Heart left ventricle (tissue), 16 donors: ENCODE data around the gene MAPT. TPM values are rescaled to one million over a fixed set of nuclear protein-coding genes. Genes with fewer than 3 reads are reported as not detected.

Experiments used
- ATAC-seq, 4 donors: fragments of 200-7000 bp; cut with Tn5 transposase; one replicate each; pipeline ENCODE4 v1.9.1; 2020 to 2022; ENCODE audit warnings: moderate library complexity in 4 of 4, mild to moderate bottlenecking in 3 of 4, moderate number of reproducible peaks in 1 of 4
- DNase-seq, 5 donors: peaks; one replicate each; pipeline ENCODE4 v3.0.0-alpha.2; 2020
- H3K27ac ChIP-seq, 12 donors: fragments of 200-600 bp; sonication (generic) in 4 of 12; one replicate each; pipeline versions ENCODE4 v1.5.0 to v1.8.0; 2016 to 2022; ENCODE audit warnings: mild to moderate bottlenecking in 2 of 12
- H3K27me3 ChIP-seq, 9 donors: fragments of 200-600 bp; sonication (generic) in 2 of 9; one replicate each; pipeline versions ENCODE4 v1.5.1 to v1.8.0; 2016 to 2022; ENCODE audit warnings: mild to moderate bottlenecking in 3 of 9
- H3K36me3 ChIP-seq, 9 donors: fragments of 200-600 bp; sonication (generic) in 2 of 9; one replicate each; pipeline versions ENCODE4 v1.5.0 to v1.8.0; 2018 to 2022; ENCODE audit warnings: mild to moderate bottlenecking in 2 of 9
- H3K4me1 ChIP-seq, 12 donors: fragments of 200-600 bp; sonication (generic) in 4 of 12; one replicate each; pipeline versions ENCODE4 v1.5.0 to v1.8.0; 2016 to 2022; ENCODE audit warnings: mild to moderate bottlenecking in 3 of 12
- H3K4me3 ChIP-seq, 12 donors: fragments of 200-600 bp; sonication (generic) in 4 of 12; one replicate each; pipeline versions ENCODE4 v1.5.0 to v1.8.0; 2017 to 2022; ENCODE audit warnings: mild to moderate bottlenecking in 9 of 12, moderate library complexity in 4 of 12
- H3K9me3 ChIP-seq, 12 donors: fragments of 200-600 bp; sonication (generic) in 4 of 12; one replicate each; pipeline versions ENCODE4 v1.5.0 to v1.8.0; 2016 to 2022; ENCODE audit warnings: mild to moderate bottlenecking in 1 of 12
- POLR2A ChIP-seq, 2 donors: fragments of 450-650 bp; IDR thresholded peaks; one replicate each; pipeline ENCODE4 v1.6.1; 2017; ENCODE audit warnings: antibody characterized with exemption in 2 of 2, mild to moderate bottlenecking in 2 of 2, moderate library complexity in 2 of 2
- WGBS, 4 donors: extraction: QIAGEN DNeasy Blood & Tissue Kit in 2 of 4; methylation state at CpG; one replicate each; pipeline versions ENCODE4 v1.1.5 to v1.1.7; 2013 to 2018; 5-methylcytosine and 5-hydroxymethylcytosine counted together
- intact Hi-C, 10 donors: fragments of 100-400 bp; cut with DNase I; formaldehyde crosslinking; loops; one replicate each; pipeline versions ENCODE4 v1.11.1 to v1.14.2; 2022
- polyA plus RNA-seq, 2 donors: library from polyadenylated mRNA; stranded (reverse); fragments of 200-250 nt; gene quantifications; one replicate each; pipeline ENCODE4 v1.2.3, GENCODE V29; 2013
- total RNA-seq, 9 donors: library from RNA; depleted of rRNA in 2 of 9; stranded (reverse); fragments of >200 nt in 2 of 9; fragmentation: NEBNext Ultra II Directional in 3 of 9; extraction: Animal tissue kit (Norgen Biotek cat#: 25700) in 3 of 9; gene quantifications; one replicate each; pipeline versions ENCODE4 v1.1.0 to v1.2.4, GENCODE V29; 2016 to 2023
- TF ChIP-seq, protein P1 (sequence below), 12 donors: fragments of 200-600 bp; sonication (generic) in 4 of 12; IDR thresholded peaks; one replicate each; pipeline versions ENCODE4 v1.5.0 to v1.8.0; 2018 to 2022; ENCODE audit warnings: antibody characterized with exemption in 12 of 12, mild to moderate bottlenecking in 5 of 12
- donor health status: ischemic (EF 13 %, LVEDD 7.1; RV severe dilation, severe dysfunction).
- donor health status: healthy with polysubstance abuse.
- donor health status: DM: no; HTN: yes; CAD: no.
- donor health status: DM: no; HTN: no; CAD: no.
- donor health status: ischemic (EF 25% LVEDD 6.9; RV normal size, moderate dysfunction).
- donor health status: ischemic (EF 25% LVEDD 5.7; RV mildly dilated, moderate dysfunction).
- donor health status: healthy.
- donor health status: DM: yes; HTN: yes; CAD: no.
- donor health status: ischemic (EF 35%, LVEDD 5.7; RV mildly dilated, moderate dysfunction).
- donor health status: nonischemic (EF 11% LVEDD 7.7; RV severe dilation, severe dysfunction).
- donor health status: DM: yes; HTN: yes; CAD: no.
- donor health status: PGD.
- donor health status: ischemic (EF 29% LVEDD 5.4; RV normal size, mild dysfunction).
- donor health status: nonischemic (EF 23%, LVEDD 6.1; RV moderate dilation, normal function).

MAPT gene
- total and polyA plus RNA-seq, 11 donors, result 2.9 to 70.4 (median 29.3) TPM

DNA sequence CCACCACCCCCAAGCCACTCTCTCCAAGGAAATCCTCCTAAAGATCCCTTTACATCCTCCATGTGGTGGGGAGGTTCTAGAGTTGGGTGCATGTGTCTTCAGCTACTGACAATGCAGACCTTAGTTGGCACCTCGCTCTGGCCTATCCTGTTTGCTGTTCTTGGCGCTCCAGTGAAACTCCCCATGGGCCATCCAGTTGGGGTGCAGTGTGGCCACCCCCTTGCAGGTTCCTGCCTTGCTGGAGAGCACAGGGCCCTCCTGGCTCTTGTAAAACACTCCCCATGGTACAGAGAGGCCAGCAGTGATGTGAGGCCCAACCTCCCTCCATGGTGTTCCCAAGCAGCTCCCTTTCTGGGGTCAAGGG lies 82.0 kb downstream of the MAPT start:
- 95 to 100% (median 97%) methylated on average over 2 of the region's 2 CpGs for WGBS, 4 donors
- Histone ChIP-seq H3K27me3 (no peaks in the 10 kb centered on the region), H3K36me3 (no peaks in the 10 kb centered on the region), H3K4me3 (no peak overlapping the region), H3K27ac (no peak overlapping the region), H3K9me3 (peaks cover 0 to 3% (median 0%) of the 10 kb centered on the region in 12 donors), H3K4me1 (peaks cover 0 to 7% (median 0%) of the 10 kb centered on the region in 12 donors)
- no peak for ATAC-seq
- intact Hi-C loops, result loop anchor here in 1 of 10 donors (10.0 kb wide), 1 partner anchor 58 kb away; no protein-coding TSS in a partner anchor
- DNase-seq, result no peak
- TF ChIP-seq, protein P1, sequence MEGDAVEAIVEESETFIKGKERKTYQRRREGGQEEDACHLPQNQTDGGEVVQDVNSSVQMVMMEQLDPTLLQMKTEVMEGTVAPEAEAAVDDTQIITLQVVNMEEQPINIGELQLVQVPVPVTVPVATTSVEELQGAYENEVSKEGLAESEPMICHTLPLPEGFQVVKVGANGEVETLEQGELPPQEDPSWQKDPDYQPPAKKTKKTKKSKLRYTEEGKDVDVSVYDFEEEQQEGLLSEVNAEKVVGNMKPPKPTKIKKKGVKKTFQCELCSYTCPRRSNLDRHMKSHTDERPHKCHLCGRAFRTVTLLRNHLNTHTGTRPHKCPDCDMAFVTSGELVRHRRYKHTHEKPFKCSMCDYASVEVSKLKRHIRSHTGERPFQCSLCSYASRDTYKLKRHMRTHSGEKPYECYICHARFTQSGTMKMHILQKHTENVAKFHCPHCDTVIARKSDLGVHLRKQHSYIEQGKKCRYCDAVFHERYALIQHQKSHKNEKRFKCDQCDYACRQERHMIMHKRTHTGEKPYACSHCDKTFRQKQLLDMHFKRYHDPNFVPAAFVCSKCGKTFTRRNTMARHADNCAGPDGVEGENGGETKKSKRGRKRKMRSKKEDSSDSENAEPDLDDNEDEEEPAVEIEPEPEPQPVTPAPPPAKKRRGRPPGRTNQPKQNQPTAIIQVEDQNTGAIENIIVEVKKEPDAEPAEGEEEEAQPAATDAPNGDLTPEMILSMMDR (IDR thresholded peaks at IDR 0.05), result no peak
- no peak for TF ChIP-seq POLR2A (IDR thresholded peaks at IDR 0.05)

DNA sequence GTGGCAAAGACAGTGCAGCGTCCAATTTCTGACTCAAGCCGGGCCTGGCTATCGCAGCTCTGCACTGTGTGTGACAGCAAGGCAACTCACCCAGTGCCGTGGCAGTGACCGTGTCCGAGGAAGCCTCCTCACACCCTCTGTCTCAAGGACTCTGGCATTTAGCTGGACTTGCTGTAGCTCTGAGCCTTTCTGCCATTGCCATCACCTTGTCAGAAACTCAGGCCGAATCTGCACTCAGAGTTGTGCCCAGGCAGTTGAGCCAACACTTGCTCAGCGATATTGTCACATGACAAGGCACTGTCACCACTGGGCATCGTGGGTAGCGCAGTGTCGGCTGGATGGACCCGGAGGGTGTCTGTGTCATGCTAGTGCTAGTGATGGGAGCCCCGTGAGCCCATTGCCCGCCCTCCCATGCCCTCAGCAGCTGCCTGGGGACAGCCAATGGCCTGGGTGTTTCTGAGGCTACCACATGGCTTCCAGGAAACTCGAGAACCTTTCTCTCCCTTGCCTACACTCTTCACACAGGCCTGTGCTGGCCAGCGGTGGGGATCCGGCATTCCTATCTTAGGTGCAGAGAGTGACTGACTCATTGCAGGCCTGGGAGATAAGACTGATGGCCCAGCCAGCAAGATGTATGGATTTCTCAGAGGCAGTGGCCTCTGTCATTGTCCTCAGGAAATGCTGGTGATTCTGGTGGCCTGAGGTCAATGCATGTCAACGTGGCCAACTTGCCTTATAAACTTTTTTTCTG lies 82.6 kb downstream of the MAPT start:
- H3K9me3 ChIP-seq, result peaks cover 0 to 3% (median 0%) of the 10 kb centered on the region in 12 donors
- no peaks in the 10 kb centered on the region for H3K36me3 ChIP-seq
- 73 to 80% (median 78%) methylated on average over 15 to 18 of the region's 18 CpGs for WGBS, 4 donors
- H3K4me3 ChIP-seq, result no peak overlapping the region
- DNase-seq, result no peak
- no peaks in the 10 kb centered on the region for H3K27me3 ChIP-seq
- H3K27ac ChIP-seq, result no peak overlapping the region
- intact Hi-C loops, result loop anchor here in 1 of 10 donors (10.0 kb wide), 1 partner anchor 58 kb away; no protein-coding TSS in a partner anchor
- TF ChIP-seq POLR2A (IDR thresholded peaks at IDR 0.05), result no peak
- TF ChIP-seq, protein P1 (IDR thresholded peaks at IDR 0.05), result no peak
- peak in 2 of 4 donors; percentile 11 to 23 for ATAC-seq
- peaks cover 0 to 7% (median 0%) of the 10 kb centered on the region in 12 donors for H3K4me1 ChIP-seq

DNA sequence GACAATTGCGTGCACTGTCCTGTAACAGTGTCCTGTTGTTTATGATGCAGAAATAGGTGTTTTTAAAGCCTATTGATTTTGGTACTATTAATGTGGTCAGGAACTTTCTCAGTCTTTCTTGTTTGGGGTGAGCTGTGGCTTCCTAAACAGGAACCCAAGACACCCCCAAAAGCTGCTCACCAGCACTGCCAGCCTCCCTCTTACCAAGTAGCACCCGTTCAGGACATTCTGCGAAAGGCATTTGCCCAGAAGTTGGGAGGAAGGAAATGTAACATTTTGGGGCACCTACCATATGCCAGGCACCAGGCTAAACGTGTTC lies 83.1 kb downstream of the MAPT start:
- 82 to 87% (median 83%) methylated on average over 4 of the region's 4 CpGs for WGBS, 4 donors
- TF ChIP-seq, protein P1 (IDR thresholded peaks at IDR 0.05), result no peak
- TF ChIP-seq POLR2A (IDR thresholded peaks at IDR 0.05), result no peak

DNA sequence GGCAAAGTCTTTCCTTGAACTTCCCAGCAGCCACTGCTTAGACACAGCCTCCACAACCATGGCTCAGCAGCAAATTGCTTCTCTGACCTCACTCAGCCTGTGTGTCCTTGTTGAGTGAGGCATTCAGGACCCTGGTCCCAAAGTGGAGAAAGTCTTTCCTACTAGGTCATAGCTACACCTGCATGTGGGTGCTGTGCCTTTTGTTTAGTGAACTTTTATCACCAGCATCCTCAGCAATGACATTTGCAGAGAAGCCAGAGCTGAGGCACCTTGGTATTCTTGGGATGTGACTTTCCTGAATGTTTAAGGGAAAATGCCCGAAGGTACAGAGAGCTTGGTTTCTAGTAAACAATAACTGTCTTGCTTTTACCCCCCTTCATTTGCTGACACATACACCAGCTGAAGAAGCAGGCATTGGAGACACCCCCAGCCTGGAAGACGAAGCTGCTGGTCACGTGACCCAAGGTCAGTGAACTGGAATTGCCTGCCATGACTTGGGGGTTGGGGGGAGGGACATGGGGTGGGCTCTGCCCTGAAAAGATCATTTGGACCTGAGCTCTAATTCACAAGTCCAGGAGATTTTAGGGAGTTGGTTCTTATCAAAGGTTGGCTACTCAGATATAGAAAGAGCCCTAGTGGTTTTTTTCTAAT lies 83.7 kb downstream of the MAPT start:
- TF ChIP-seq, protein P1 (IDR thresholded peaks at IDR 0.05), result no peak
- no peak for TF ChIP-seq POLR2A (IDR thresholded peaks at IDR 0.05)
- intact Hi-C loops, result loop anchor here in 1 of 10 donors (10.0 kb wide), 1 partner anchor 57 kb away; no protein-coding TSS in a partner anchor
- DNase-seq (no peak), ATAC-seq (no peak)
- no peak overlapping the region for H3K4me3 ChIP-seq
- peaks cover 0 to 2% (median 0%) of the 10 kb centered on the region in 9 donors for H3K36me3 ChIP-seq
- H3K27ac ChIP-seq, result no peak overlapping the region
- H3K9me3 ChIP-seq, result no peaks in the 10 kb centered on the region
- 61 to 80% (median 73%) methylated on average over 3 of the region's 3 CpGs for WGBS, 4 donors
- H3K27me3 ChIP-seq, result no peaks in the 10 kb centered on the region
- H3K4me1 ChIP-seq, result peaks cover 0 to 5% (median 0%) of the 10 kb centered on the region in 12 donors

More for the DNA sequence above, 83.1 kb downstream of the MAPT start:
- Histone ChIP-seq H3K4me3 (no peak overlapping the region), H3K9me3 (peaks cover 0 to 2% (median 0%) of the 10 kb centered on the region in 12 donors), H3K27me3 (no peaks in the 10 kb centered on the region), H3K36me3 (no peaks in the 10 kb centered on the region), H3K4me1 (peaks cover 0 to 7% (median 0%) of the 10 kb centered on the region in 12 donors), H3K27ac (no peak overlapping the region)
- intact Hi-C loops, result loop anchor here in 1 of 10 donors (10.0 kb wide), 1 partner anchor 57 kb away; no protein-coding TSS in a partner anchor
- ATAC-seq (no peak), DNase-seq (no peak)
